HG03025 (cell line): ENCODE data around the gene NRIP1.

Experiments used
- ATAC-seq: cut with Tn5 transposase; IDR thresholded peaks from one replicate; pipeline ENCODE4 v1.9.1; 2021; ENCODE audit warnings: mild to moderate bottlenecking, moderate library complexity; ENCODE audit not compliant: unreplicated experiment, low FRiP score

The NRIP1 gene

GRCh38 chr21:14982336-14982735 lies 82.5 kb downstream of the NRIP1 start:
- no peak for ATAC-seq

GRCh38 chr21:14981246-14981645 lies 83.6 kb downstream of the NRIP1 start:
- ATAC-seq = no peak

- ATAC-seq = no peak
Observed at GRCh38 chr21:14979264-14979663, 85.5 kb downstream of the NRIP1 start.

GRCh38 chr21:14977814-14978213 lies 87.0 kb downstream of the NRIP1 start:
- ATAC-seq = no peak

GRCh38 chr21:14975136-14975919 lies 89.5 kb downstream of the NRIP1 start:
- ATAC-seq = no peak

- ATAC-seq = no peak
Observed at GRCh38 chr21:14972678-14973077, 92.1 kb downstream of the NRIP1 start.

- no peak for ATAC-seq
Observed at GRCh38 chr21:14968821-14969220, 96.0 kb downstream of the NRIP1 start.

- ATAC-seq = no peak
Observed at GRCh38 chr21:14968029-14968428, 96.8 kb downstream of the NRIP1 start.

- no peak for ATAC-seq
Observed at GRCh38 chr21:14964621-14965020, 100.2 kb downstream of the NRIP1 start.

- no peak for ATAC-seq
Observed at GRCh38 chr21:14962217-14962616, 102.6 kb downstream of the NRIP1 start.

- no peak for ATAC-seq
Observed at GRCh38 chr21:14961502-14961901, 103.3 kb downstream of the NRIP1 start.

GRCh38 chr21:14959343-14959742 lies 105.5 kb downstream of the NRIP1 start:
- ATAC-seq = no peak

GRCh38 chr21:14957836-14958235 lies 107.0 kb downstream of the NRIP1 start:
- ATAC-seq = no peak

GRCh38 chr21:14956807-14957206 lies 108.0 kb downstream of the NRIP1 start:
- no peak for ATAC-seq

GRCh38 chr21:14955936-14956520 lies 108.8 kb downstream of the NRIP1 start:
- no peak for ATAC-seq

- ATAC-seq = no peak
Observed at GRCh38 chr21:14952916-14953315, 111.9 kb downstream of the NRIP1 start.

- ATAC-seq = no peak
Observed at GRCh38 chr21:14949603-14950002, 115.2 kb downstream of the NRIP1 start.

GRCh38 chr21:14947613-14948160 lies 117.1 kb downstream of the NRIP1 start:
- ATAC-seq = no peak

- ATAC-seq = no peak
Observed at GRCh38 chr21:14945176-14945575, 119.6 kb downstream of the NRIP1 start.

- no peak for ATAC-seq
Observed at GRCh38 chr21:14943616-14944015, 121.2 kb downstream of the NRIP1 start.

- no peak for ATAC-seq
Observed at GRCh38 chr21:14942801-14943490, 121.9 kb downstream of the NRIP1 start.
